Loucy (cell line): ENCODE data around the gene MAPK8.

Experiments
- H2AFZ ChIP-seq: fragments of 200-600 bp; sonication (generic); 2 replicates; pipeline ENCODE4 v1.6.0; 2016; ENCODE audit warnings: antibody characterized with exemption, mild to moderate bottlenecking, low read length, moderate library complexity
- H3F3A ChIP-seq: fragments of 200-600 bp; 2 replicates; pipeline ENCODE4 v1.6.0; 2016; ENCODE audit warnings: antibody characterized with exemption, low read depth, mild to moderate bottlenecking
- H3K27me3 ChIP-seq: fragments of 200-600 bp; sonication (generic); 2 replicates; pipeline ENCODE4 v1.6.1; 2014; ENCODE audit warnings: low read length, mild to moderate bottlenecking; ENCODE audit not compliant: insufficient read depth, poor library complexity, severe bottlenecking
- H3K36me3 ChIP-seq: fragments of 200-600 bp; sonication (generic); 2 replicates; pipeline ENCODE4 v1.6.1; 2016; ENCODE audit warnings: low read length; ENCODE audit not compliant: insufficient read depth
- H3K4me1 ChIP-seq: fragments of 200-600 bp; sonication (generic); 2 replicates; pipeline ENCODE4 v1.5.1; 2014; ENCODE audit warnings: low read length, mild to moderate bottlenecking; ENCODE audit not compliant: insufficient read depth, poor library complexity, severe bottlenecking
- H3K4me2 ChIP-seq: fragments of 200-600 bp; sonication (generic); 2 replicates; pipeline ENCODE4 v1.6.0; 2014; ENCODE audit warnings: antibody characterized with exemption, low read length, low read depth, mild to moderate bottlenecking; ENCODE audit not compliant: poor library complexity, severe bottlenecking
- H3K4me3 ChIP-seq: fragments of 200-600 bp; sonication (generic); 2 replicates; pipeline ENCODE4 v1.5.1; 2014; ENCODE audit warnings: low read length, mild to moderate bottlenecking, mixed read lengths; ENCODE audit not compliant: poor library complexity, severe bottlenecking
- H3K79me2 ChIP-seq: fragments of 200-600 bp; sonication (generic); 2 replicates; pipeline ENCODE4 v1.6.1; 2014; ENCODE audit warnings: low read length; ENCODE audit not compliant: insufficient read depth
- H3K9ac ChIP-seq: fragments of 200-600 bp; sonication (generic); 2 replicates; pipeline ENCODE4 v1.6.0; 2014; ENCODE audit warnings: mild to moderate bottlenecking, low read depth, low read length, moderate library complexity; ENCODE audit not compliant: poor library complexity, severe bottlenecking
- H3K9me2 ChIP-seq: fragments of 200-600 bp; sonication (generic); replicated peaks from 2 replicates; pipeline ENCODE4 v1.6.1; 2016; ENCODE audit warnings: low read depth, low read length, mixed read lengths
- H3K9me3 ChIP-seq: fragments of 200-600 bp; sonication (generic); 2 replicates; pipeline ENCODE4 v1.6.1; 2014; ENCODE audit warnings: mild to moderate bottlenecking, antibody characterized with exemption, low read length, low read depth; ENCODE audit not compliant: insufficient read depth
- H4K20me1 ChIP-seq: fragments of 200-600 bp; sonication (generic); 2 replicates; pipeline ENCODE4 v1.6.0; 2014; ENCODE audit warnings: antibody characterized with exemption, low read length, mild to moderate bottlenecking; ENCODE audit not compliant: insufficient read depth, poor library complexity, severe bottlenecking
- CTCF ChIP-seq: fragments of 200-600 bp; sonication (generic); conservative IDR thresholded peaks from 2 replicates; pipeline ENCODE4 v1.5.1; 2014; ENCODE audit warnings: mild to moderate bottlenecking, antibody characterized with exemption, low read length
- EZH2phosphoT487 ChIP-seq: fragments of 200-600 bp; IDR thresholded peaks from 2 replicates; pipeline ENCODE4 v1.6.1; 2018; ENCODE audit warnings: antibody characterized with exemption, mild to moderate bottlenecking, moderate library complexity, borderline replicate concordance

Gene MAPK8

GRCh38 chr10:48439581-48440041, 133.1 kb downstream of the MAPK8 start:
- Histone ChIP-seq H3K27me3 (no peaks in the 10 kb centered on the region), H3K4me3 (no peak overlapping the region), H3K9me3 (no peaks in the 10 kb centered on the region), H3K36me3 (peaks cover 11% of the 10 kb centered on the region; the same call in 1 of the 2 replicates), H3K4me1 (no peaks in the 10 kb centered on the region), H3K79me2 (no peaks in the 10 kb centered on the region), H2AFZ (no peak overlapping the region), H3K4me2 (no peak overlapping the region), H3F3A (no peaks in the 10 kb centered on the region), H3K9ac (no peak overlapping the region), H4K20me1 (no peaks in the 10 kb centered on the region), H3K9me2 (no peaks in the 10 kb centered on the region)
- TF ChIP-seq CTCF, result no peak
- TF ChIP-seq EZH2phosphoT487, result no peak

- no peak overlapping the region for H3K4me2 ChIP-seq
- H3K9me2 ChIP-seq, result no peaks in the 10 kb centered on the region
- no peak for TF ChIP-seq CTCF
- no peak for TF ChIP-seq EZH2phosphoT487
- H3K9me3 ChIP-seq, result no peaks in the 10 kb centered on the region
- H2AFZ ChIP-seq, result no peak overlapping the region
- no peaks in the 10 kb centered on the region for H3K79me2 ChIP-seq
- H3K9ac ChIP-seq, result no peak overlapping the region
- H3K36me3 ChIP-seq, result peaks cover 7% of the 10 kb centered on the region; the same call in 1 of the 2 replicates
- no peaks in the 10 kb centered on the region for H3K27me3 ChIP-seq
- peaks cover 5% of the 10 kb centered on the region for H3K4me1 ChIP-seq
- no peaks in the 10 kb centered on the region for H3F3A ChIP-seq
- no peak overlapping the region for H3K4me3 ChIP-seq
- no peaks in the 10 kb centered on the region for H4K20me1 ChIP-seq
These were observed 134.3 kb downstream of the MAPK8 start for GRCh38 chr10:48440771-48441170.

- H3K4me1 ChIP-seq, result peaks cover 9% of the 10 kb centered on the region
- H3K79me2 ChIP-seq, result no peaks in the 10 kb centered on the region
- TF ChIP-seq EZH2phosphoT487 (no peak), CTCF (no peak)
- no peaks in the 10 kb centered on the region for H3K9me2 ChIP-seq
- no peaks in the 10 kb centered on the region for H3K9me3 ChIP-seq
- no peaks in the 10 kb centered on the region for H4K20me1 ChIP-seq
- no peak overlapping the region for H2AFZ ChIP-seq
- H3K4me3 ChIP-seq, result no peak overlapping the region
- H3K36me3 ChIP-seq, result no peaks in the 10 kb centered on the region
- no peaks in the 10 kb centered on the region for H3K27me3 ChIP-seq
- no peak overlapping the region for H3K9ac ChIP-seq
- H3K4me2 ChIP-seq, result no peak overlapping the region
- no peaks in the 10 kb centered on the region for H3F3A ChIP-seq
These were observed 135.8 kb downstream of the MAPK8 start for GRCh38 chr10:48442090-48442808.
